Right lung (tissue), 5 donors: ENCODE data around the gene CAPN5. TPM values are rescaled to one million over a fixed set of nuclear protein-coding genes. Genes with fewer than 3 reads are reported as not detected.

ENCODE experiments used
- DNase-seq, 2 donors: peaks; one replicate each; pipeline ENCODE4 v3.0.0-alpha.2; 2013
- polyA plus RNA-seq, 5 donors: library from polyadenylated mRNA; unstranded; fragments of 120-200 nt; gene quantifications; one replicate each; pipeline versions ENCODE4 v1.2.1 to v1.2.3, GENCODE V29; 2013; ENCODE audit warnings: inconsistent platforms in 1 of 5, low replicate concordance in 1 of 5; ENCODE audit not compliant: insufficient read length in 5 of 5, insufficient read depth in 1 of 5

The CAPN5 gene
- polyA plus RNA-seq, 5 donors = 20.9 to 30.0 (median 27.1) TPM

DNA sequence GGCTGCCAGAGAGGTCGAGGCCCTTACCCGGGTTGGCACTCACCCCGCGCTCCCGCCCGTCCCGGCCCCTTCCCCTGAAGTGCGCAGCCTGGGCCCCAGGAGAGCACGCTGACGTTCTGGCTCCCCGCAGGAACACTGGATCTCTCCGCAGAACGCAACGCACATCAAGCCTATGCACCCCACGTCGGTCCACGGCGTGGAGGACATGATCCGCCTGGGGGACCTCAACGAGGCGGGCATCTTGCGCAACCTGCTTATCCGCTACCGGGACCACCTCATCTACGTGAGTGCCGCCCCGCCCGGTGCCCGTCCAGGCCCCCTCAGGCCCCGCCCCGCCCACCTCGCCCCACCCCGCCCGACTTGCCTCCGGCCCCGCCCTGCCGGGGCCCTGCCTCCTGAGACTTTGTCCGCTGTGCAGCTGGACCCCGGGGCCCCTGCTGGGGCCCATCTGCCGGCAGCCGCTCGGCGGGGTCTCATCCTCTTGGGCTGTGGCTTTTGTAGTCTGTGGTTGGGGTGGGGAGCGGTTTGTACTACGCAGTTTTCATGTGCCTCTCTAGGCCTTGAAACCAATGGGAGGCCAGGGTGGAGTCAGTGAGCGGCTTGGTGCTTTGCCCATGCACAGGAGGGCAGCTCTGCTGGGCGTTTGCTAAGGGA, 81.0 kb downstream of the CAPN5 start:
- peak in 1 of 2 donors; percentile 40 for DNase-seq

DNA sequence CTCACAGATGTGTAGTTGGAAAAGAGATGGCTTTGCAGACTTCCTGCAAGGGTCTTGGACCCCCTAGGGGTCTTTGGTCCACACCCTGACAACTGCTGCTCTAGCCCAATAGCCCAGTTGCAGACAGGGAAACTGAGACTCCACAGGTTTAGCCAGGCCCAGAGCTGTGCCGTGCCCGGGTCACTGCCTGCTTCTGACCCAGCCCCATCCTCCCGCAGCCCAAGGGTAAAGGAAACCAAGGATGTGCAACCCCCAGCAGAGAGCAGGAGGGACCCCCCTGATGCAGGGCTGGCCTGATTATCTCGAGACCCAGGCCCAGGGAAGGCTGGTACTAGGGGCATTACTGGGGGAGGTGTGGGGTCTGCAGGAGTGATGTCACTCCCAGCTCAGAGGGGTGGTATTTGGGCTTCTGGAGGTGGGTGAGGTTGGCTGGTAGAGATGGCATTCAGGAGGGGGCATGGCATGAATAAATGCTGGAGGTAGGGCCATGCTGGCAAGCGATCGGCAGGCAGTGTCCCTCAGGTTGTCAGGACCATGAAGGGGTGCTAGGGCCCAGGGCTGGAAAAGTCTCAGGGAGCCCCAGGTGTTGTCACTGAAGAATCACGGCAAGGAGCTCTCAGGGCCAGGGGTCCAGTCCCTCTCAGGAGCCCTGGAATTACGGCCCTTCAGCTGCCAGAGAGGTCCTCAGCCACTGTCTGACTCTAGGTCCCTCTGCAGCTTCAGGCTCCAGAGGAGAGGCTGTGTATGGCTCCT, 82.4 kb downstream of the CAPN5 start:
- no peak for DNase-seq

DNA sequence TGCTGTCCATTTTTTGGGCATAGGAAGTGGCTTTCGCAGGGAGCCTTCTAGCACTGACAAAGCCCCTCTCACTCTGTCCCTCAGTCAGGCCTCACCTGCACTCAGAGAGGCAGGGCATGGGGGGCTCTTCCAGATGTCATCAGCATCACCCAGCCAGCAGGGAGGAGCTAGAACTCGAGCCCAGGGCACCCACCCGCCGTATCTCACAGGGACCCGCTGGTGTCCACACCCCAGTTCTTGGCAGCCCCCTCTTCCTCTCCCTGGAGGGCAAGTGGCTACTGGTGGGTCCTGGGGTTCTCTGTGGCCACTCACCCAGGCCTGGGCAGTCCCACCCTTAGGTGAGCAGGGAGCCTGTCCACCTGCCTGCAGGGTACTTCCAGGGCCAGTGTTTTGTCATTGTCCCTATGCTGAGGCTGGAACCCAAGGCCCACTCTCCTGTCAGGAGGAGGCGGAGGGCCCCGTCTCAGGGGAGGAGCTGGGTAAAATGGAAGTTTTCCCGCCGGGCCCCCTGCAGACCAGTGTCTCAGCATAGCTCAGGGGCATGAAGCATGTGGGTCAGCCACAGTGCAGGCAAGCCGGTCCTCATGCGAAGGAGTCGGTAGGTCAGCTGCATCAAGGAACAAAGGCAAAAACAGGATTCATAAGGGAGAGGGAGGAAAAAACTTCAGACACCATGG, 83.1 kb downstream of the CAPN5 start:
- no peak for DNase-seq

DNA sequence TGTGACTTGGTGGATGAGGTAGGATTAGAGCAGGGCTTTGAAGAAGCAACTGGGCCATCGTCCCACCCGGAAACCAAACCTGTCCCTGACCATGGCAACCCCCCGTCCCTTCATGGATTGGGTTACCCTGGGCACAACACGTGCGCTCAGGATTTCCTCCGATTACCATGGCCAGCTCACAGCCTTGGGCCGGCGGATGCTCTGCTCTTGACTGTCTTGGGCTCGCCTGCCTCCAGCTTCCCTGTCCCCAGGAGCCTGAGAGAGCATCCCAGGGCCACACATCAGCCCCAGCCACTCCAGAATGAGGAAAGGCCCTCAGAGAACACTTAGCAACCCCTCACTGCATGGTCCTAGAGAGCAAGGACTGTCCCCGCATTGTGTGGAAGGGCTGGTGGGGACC, 84.1 kb downstream of the CAPN5 start:
- no peak for DNase-seq

DNA sequence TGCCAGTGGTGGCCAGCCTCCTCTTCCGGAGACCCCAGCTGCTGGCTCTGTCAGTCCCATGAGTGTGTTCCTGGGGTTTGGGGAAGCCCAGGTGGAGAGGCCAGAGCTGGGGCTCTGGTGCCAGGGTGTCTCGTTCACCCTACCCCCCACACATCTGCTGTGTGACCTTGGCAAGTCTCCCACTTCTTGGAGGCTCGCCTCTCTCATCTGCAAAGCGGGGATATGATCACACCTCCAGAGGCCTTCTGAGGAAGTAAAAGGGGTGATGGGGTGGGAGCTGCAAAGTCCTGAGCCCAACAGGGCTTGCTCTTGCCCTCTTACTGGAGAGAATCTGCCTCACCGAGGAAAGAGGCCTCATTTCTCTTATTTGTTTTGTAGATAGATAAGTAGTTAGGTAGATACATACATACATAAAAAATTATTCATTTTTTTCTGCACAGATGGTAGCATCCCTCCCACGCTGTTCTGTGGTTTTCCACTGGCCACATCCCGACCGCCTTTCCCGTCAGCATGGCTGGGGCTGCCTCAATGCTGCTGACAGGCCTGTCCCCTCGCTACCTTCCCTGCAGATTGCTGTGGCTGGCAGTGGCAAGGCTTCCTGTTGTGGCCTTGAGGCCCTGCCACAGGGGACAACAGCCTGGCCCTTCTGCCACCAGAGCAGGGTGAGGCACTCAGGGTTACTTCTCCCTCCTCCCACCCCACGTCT, 85.2 kb downstream of the CAPN5 start:
- no peak for DNase-seq

DNA sequence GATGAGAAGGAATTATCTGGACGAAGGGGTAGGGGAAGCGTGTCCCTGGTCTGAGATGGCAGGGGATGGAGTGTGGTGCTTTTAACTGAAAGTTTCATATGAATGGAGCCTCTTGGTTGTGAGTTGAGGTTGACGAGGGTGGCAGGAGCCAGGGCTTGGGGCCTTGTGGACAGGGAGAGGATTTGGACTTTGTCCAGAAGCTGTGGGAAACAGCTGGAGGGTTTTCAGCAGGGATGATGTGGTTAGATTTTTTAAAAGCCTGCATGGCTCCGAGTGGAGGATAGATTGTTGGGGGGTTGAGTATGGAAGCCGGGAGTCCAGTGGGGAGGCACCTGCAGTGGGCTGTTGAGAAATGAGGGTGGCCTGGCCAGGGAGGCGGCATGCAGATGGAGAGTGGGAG, 86.1 kb downstream of the CAPN5 start:
- DNase-seq = no peak

DNA sequence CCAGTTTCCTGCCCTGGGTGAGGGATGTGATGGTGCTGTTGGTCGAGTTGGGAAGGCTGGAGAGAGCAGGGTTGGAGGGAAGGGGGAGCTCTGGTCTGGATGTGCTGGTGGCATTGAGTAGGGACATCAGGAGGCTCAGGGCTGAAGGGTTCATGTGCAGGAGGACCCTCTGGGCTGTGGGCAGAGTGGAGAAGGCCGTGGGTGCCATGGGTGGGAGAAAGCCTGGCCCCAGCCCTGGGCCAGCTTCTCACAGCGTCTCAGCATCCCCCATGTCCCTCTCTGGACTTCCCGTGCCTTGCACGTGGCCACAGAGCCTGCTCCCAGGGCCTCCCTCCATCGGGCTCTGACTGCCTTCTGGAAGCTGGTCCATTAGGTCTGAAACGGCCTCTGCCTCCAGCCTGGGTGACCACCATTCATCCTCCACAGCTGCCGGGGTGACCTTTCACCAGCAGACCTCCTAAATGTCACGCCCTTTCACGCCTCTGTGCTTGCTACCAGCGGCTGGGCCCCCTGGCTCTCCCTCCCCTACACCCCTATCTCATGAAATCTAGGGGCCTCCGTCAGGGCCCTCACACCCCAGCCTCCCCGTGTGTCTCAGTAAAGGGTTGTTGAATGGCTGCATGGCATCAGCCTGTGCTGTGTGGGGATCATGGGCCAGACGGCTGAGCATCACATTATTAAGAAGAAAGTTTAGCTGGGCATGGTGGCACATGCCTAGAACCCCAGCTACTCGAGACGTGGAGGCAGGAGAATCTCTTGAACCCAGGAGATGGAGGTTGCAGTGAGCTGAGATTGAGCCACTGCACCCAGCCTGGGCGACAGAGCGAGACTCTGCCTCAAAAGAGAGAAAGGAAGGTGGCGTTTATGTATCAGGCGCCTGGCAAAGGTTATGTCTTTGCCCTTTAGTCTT, 86.8 kb downstream of the CAPN5 start:
- DNase-seq = no peak

DNA sequence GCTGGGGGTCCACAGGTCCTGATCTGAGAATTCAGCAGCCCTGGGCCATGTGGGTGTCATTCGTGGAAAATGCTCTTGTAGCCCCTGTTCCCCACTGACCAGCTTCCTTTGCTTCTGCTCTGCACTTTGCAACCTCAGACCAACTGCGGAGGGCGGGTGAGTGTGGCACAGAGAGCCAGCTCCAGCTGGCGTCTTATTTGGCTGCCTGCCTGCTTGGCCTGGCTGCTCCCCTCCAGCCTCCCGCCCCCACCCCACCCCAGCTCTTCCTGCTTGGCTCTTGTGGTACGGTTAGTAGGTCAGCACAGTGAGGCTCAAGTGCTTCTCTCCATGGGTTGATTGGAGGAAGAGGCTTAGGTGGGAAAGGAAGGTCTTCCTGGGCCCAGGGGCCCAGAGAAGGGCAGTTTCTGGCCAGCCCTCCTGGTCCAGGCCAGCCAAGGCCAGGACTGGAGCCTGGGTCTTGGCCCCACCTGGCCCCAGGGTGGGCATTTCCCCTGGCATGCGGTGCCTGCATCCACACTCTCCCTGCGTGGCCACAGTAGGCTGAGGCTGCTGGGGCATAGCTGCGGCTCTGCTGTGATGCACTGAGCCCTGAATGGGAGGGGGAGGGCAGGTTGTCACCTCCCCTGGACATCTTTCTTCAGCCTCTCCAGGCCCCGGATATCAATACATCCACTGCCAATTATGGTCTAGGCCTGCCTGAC, 87.8 kb downstream of the CAPN5 start:
- DNase-seq = no peak

DNA sequence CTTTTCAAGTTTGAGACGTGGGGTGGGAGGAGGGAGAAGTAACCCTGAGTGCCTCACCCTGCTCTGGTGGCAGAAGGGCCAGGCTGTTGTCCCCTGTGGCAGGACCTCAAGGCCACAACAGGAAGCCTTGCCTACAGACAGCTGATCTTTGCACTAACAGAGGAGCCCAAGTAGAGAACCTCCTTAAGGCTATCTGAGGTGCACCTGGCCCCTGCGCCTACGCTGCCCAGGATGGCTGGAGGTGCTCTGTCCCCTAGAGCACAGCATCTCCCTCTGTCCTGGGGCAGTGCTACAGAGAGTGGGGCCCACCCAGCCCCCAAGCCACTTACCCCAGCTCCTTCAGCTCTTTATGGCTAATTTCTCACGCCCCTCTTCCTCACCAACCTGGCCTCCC, 88.3 kb downstream of the CAPN5 start:
- no peak for DNase-seq

DNA sequence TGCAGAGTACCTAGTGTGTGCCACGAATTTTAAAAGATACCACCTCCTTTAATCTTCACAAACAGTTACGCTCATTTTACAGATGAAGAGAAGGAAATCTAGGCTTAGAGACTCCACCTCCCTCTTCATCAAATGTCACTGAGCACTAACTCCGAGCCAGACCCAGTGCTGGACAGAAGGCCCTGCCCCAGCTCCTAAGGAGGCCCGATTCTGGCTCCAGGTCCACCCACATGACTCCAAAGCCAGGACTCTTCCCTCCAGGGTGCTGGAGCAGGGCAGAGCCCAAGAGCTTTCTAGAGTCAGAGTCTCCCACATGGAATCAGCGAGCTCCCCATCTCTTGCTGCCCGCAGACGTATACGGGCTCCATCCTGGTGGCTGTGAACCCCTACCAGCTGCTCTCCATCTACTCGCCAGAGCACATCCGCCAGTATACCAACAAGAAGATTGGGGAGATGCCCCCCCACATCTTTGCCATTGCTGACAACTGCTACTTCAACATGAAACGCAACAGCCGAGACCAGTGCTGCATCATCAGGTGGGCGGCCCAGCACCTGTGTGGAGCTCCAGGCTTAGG, 88.9 kb downstream of the CAPN5 start:
- no peak for DNase-seq

DNA sequence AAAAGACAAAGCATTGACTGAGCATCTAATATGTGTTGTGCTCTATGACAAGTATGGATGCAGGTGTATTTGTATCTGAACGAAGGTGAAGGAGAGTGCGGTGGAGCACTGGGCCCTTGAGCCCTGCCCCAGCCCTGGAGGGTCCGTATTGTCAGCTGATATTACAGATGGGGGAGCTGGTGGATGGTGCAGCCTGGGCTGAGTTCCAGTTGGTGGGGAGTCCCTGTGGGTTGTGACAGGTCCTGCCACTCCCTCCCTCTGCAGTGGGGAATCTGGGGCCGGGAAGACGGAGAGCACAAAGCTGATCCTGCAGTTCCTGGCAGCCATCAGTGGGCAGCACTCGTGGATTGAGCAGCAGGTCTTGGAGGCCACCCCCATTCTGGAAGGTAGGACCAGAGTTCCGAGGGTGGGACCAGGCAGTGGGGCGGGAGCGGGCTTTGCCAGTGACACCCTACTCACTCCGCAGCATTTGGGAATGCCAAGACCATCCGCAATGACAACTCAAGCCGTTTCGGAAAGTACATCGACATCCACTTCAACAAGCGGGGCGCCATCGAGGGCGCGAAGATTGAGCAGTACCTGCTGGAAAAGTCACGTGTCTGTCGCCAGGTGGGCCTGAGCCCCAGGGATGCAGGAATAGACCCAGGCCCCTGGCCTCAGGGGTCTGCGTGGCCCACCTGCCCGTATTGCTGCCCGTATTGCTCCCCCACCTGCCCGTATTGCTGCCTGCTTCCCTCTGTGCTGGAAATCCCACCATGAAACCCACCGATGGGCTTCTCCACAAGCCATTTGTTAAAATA, 89.8 kb downstream of the CAPN5 start:
- no peak for DNase-seq

DNA sequence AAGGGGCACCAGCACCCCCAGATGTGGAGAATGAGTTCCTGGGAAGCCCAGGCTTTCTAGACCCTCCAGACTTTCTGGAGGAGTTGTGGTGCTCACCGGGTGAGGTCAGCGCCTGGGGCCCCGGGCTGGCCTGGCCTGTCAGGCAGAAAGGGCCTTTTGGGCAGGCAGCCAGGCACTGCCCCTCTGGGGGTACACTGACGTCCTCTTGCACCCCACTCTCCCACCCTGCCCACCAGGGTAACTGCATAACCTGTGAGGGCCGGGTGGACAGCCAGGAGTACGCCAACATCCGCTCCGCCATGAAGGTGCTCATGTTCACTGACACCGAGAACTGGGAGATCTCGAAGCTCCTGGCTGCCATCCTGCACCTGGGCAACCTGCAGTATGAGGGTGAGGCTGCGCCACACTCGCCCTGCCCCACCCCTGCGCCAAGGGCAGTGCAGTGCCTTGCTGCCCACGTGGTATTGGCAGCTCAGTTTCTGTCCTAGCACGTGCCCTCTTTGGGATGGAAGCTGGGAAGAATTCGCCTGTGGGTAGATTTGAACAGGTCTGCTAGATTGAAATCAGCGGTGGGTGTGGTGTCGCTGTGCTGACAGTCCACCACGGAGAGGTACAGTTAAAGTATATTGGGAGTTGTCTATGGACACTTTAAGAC, 91.4 kb downstream of the CAPN5 start:
- DNase-seq = no peak

DNA sequence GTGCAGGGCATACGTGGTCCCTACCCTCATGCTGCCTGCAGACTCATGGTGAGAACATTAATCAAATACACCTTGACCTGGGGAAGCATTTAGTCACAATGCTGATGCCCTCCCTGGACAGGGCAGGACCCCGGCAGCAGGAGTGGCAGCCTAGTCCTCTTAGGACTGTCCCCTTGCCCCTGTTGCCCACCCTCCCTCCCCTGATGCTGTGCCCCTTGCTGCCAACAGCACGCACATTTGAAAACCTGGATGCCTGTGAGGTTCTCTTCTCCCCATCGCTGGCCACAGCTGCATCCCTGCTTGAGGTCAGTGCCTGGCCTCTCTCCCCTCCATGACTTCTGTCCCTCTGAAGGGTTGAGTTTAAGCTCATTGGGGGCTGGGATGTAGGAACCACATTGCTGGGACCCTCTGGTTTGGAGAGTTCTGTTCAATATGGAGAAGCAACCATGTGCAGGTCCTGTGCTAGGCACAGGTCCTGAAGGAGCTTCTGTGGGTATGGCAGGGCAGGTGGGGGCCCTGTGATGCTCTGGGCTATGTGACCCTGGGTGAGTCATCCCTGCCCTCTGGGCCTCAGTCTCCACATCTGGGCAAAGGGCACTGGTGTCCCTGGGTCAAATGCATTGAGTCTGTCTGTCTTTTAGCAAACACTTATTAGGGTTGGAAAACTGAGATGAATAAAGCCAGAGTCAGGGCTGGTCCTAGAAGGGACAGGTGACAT, 92.6 kb downstream of the CAPN5 start:
- no peak for DNase-seq

DNA sequence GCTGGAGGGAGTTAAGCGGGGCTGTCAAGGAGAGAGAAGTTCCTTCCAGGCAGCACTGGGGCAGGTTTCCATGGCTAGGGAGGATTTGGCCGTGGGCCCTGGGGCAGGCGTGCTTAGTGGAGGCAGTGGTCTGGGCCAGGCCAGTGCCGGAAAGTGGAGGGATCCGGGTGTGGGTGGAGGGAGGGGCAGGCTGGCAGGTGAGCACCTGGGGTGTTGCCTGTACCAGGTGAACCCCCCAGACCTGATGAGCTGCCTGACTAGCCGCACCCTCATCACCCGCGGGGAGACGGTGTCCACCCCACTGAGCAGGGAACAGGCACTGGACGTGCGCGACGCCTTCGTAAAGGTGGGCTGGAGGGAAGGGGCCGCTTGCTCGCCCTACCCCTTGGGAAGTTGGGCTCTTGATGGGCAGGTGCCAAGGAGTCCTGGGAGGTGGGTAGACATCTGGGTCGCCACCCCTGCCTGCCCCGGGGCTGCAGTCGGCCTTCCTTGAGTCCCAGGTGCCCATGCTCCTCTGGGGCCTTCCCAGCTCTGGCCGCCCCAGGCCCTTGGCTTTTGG, 93.2 kb downstream of the CAPN5 start:
- DNase-seq = no peak

DNA sequence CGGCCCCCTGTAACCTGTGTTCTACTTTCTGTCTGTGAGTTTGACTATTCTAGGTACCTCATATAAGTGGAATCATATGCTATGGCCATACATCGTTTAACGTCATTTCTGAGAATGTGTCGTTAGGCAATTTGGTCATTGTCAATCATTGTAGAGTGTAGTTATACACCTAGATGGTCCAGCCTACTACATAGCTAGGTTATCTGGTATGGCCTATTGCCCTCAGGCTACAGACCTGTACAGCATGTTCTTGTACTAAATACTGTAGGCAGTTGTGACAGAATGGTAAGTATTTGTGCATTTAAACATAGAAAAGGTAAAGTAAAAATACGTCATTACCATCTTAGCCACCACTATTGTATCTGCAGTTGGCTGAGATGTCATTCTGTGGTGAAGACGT, 96.5 kb downstream of the CAPN5 start:
- DNase-seq = no peak

DNA sequence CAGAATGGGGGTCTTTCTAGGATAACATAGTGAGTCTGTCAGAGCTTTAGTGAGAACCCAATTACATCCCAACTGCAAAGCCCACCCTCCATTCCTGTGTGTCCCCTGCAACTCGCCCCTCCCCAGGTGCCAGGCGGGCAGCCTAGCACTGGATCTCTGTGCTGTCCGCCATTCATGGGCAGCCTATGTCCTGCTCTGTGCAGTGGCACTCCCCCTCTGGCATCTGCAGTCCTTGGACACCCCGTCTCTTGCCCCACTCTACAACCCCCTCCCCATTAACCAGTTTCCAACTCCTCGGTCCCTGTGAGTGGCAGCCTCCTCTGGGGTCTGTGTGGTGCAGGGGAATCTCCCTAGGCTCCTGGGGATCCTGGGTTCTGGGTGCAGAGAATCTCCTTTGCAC, 98.3 kb downstream of the CAPN5 start:
- DNase-seq = no peak

DNA sequence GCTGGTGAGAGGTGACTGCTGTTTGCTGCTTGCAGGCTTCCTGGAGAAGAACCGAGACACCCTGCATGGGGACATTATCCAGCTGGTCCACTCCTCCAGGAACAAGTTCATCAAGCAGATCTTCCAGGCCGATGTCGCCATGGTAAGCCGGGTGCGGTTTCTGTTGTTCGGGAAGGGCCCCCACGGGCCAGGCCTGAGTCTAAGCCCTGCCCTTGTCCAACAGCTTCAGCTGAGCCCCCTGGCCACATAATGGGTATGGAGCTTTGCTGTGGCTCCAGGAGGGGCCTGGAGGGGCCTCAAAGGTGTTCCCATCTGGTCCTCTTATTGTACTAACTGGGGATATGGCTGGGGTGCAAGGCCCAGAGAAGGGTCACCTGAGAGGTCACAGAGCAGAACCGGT, 99.2 kb downstream of the CAPN5 start:
- DNase-seq = no peak

DNA sequence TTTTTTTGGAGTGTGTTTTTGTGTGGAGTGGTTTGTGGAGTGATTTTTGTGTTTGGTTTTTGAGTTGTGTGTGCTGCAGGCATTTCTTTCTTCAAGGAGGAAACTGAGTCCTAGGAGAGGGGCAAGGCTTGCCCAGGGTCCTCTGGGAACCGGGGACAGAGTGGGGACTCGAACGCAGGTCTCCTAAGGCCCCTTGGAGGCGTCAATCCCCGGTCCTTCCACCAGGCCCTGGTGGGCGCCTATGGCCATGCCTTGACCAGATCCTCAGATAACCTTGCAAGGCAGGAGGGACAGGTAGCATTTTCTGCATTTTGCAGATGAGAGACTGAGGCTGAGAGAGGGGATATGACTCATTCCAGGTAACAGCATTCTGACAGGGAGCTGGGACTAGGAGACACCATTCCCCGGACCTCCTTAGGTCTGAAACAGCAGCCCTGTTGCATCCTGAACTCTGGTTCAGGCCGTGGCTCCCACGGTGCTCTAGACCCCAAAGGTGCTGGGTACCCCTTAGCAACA, 100.4 kb downstream of the CAPN5 start:
- no peak for DNase-seq
